Brain microvascular endothelial cell (primary cell): ENCODE results near the gene GALNT10.
A peak's percentile ranks its signal among the peaks of the same experiment; 100 is the strongest.

Experiments used
- DNase-seq: peaks from one replicate; pipeline ENCODE4 v3.0.0-alpha.2; 2020
- H3K27ac ChIP-seq: fragments of 250-450 bp; sonication (Bioruptor Pico); 2 replicates; pipeline ENCODE4 v1.5.1; 2020; ENCODE audit warnings: mild to moderate bottlenecking, moderate library complexity
- H3K27me3 ChIP-seq: fragments of 250-450 bp; sonication (Bioruptor Pico); replicated peaks from 2 replicates; pipeline ENCODE4 v1.5.1; 2020; ENCODE audit warnings: mild to moderate bottlenecking
- H3K36me3 ChIP-seq: fragments of 250-450 bp; sonication (Bioruptor Pico); replicated peaks from 2 replicates; pipeline ENCODE4 v1.5.1; 2020; ENCODE audit warnings: mild to moderate bottlenecking
- H3K4me3 ChIP-seq: 2 replicates; pipeline ENCODE4 v1.5.1; 2011; ENCODE audit warnings: low read depth, mild to moderate bottlenecking, control low read depth, low read length, moderate library complexity
- CTCF ChIP-seq: IDR thresholded peaks from 2 replicates; pipeline ENCODE4 v1.5.1; 2011; ENCODE audit warnings: low read depth, mild to moderate bottlenecking, moderate library complexity, low read length, control low read depth, inconsistent platforms; ENCODE audit errors: missing control alignments
- in situ Hi-C: cut with HindIII; loops from 2 replicates; pipeline ENCODE4 v1.10.0; 2017; ENCODE audit warnings: low sequenced_read_pairs, low pct_ligation_motif_present

The GALNT10 gene

GRCh38 chr5:154277499-154277898 is 87.0 kb downstream of the GALNT10 start:
- no peaks in the 10 kb centered on the region for H3K36me3 ChIP-seq
- TF ChIP-seq CTCF, result no peak
- H3K27ac ChIP-seq, result peak overlapping the region; percentile 29
- no peaks in the 10 kb centered on the region for H3K27me3 ChIP-seq
- H3K4me3 ChIP-seq, result no peak overlapping the region
- DNase-seq, result no peak
- in situ Hi-C loops, result no loop called here

DNA sequence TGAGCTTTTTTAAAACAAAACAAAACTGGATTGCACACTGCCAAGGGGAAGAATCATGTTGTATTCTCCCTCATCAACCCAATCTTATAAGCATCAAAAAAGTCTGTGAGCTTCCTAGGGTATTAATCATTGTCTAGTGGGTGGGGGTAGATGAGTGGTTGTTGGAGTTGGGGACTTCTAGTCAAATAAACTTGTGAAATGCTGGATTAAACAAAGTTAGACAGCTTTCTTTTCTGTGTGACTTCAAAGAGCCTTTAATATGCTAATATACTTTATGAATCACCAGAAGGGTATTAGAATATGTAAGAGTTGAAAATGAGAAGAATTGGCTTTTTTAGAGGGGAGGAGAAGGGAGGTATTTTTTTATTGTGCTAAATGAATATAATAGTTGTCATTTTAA is 87.7 kb downstream of the GALNT10 start:
- no peaks in the 10 kb centered on the region for H3K36me3 ChIP-seq
- DNase-seq, result no peak
- H3K27me3 ChIP-seq, result no peaks in the 10 kb centered on the region
- H3K4me3 ChIP-seq, result no peak overlapping the region
- in situ Hi-C loops, result no loop called here
- TF ChIP-seq CTCF, result no peak
- no peak overlapping the region for H3K27ac ChIP-seq

DNA sequence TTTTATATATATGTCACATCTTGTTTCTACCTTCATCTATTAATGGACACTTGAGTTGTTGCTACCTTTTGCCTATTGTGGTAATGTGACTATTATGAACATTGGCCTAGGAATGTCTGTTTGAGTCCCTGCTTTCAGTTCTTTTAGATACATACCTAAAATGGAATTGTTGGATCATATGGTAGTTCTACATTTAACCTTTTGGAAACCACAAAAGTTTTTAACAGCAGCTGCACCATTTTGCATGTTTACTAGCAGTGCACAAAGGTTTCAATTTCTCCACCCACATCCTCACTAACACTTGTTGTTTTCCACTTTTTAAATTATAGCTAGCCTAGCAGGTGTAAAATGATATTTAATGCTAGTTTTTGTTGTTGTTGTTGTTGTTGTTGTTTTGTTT is 88.4 kb downstream of the GALNT10 start:
- Histone ChIP-seq H3K4me3 (no peak overlapping the region), H3K36me3 (no peaks in the 10 kb centered on the region), H3K27me3 (no peaks in the 10 kb centered on the region), H3K27ac (no peak overlapping the region)
- DNase-seq, result no peak
- TF ChIP-seq CTCF, result no peak
- in situ Hi-C loops, result no loop called here

DNA sequence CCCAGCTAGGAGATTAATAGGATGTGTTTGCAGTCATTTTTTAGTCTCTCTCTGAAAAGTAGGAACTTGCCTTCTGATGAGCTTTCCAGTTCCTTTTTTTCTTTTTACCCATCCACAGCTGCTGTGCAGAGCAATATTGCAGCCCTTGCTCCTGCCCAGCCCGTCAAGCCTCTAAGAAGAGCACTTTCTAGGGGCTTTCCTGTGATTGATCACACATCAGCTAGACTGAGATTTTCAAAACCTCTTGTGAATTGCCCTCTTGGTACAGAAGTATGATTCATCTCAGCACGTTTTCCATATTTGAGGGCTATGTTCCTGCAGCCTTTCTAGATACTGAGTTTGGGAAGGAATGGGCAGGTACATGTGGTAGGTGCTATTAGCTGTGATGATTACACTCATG is 93.9 kb downstream of the GALNT10 start:
- in situ Hi-C loops, result no loop called here
- H3K27ac ChIP-seq, result no peak overlapping the region
- no peak overlapping the region for H3K4me3 ChIP-seq
- H3K27me3 ChIP-seq, result no peaks in the 10 kb centered on the region
- no peak for DNase-seq
- no peak for TF ChIP-seq CTCF
- no peaks in the 10 kb centered on the region for H3K36me3 ChIP-seq

DNA sequence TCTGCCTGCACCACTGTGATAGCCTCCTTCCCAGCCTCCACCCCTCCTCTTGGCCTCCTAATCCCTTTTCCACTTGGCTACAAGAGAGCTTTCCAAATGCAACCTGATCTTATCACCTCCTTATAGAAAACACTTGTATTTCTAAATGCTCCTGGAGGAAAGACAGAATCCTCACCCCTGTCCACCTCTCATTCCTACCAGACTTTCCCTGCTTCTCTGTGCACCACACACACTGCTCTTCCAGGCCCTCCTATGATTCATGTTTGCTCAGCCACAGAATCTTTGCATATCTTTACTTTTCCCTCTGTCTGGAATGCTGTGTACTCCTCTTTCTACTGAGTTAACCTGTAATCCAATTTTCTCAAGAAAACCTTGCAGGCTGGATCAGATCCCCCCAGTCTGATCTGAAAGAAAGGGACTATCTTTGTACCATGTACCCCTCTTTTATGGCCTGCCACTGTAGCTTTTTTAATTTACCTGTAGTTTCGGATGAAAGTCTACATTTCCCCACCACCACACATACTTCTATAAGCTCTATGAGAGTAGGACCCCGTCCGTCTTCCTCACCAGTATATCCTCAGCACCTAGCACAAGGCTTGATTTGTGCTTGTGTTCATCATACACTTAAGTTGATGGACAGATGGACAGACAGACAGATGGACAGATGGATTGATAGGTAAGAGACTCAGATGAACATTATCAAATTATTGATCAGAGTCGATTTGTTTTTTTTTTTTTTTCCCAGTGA is 95.3 kb downstream of the GALNT10 start:
- in situ Hi-C loops, result no loop called here
- DNase-seq, result peak; percentile 51
- no peaks in the 10 kb centered on the region for H3K27me3 ChIP-seq

More for the DNA sequence above, 95.3 kb downstream of the GALNT10 start:
- peak overlapping the region; percentile 31 for H3K27ac ChIP-seq
- TF ChIP-seq CTCF, result no peak
- H3K4me3 ChIP-seq, result no peak overlapping the region
- no peaks in the 10 kb centered on the region for H3K36me3 ChIP-seq
